Astrocyte (in vitro differentiated cells and primary cell): Measurements from ENCODE around the gene NPAS3. TPM values are rescaled to one million over a fixed set of nuclear protein-coding genes. Genes with fewer than 3 reads are reported as not detected.

Experiments
- DNase-seq: peaks from one replicate; pipeline ENCODE4 v3.0.0-alpha.2; 2010; ENCODE audit warnings: low read depth
- FAIRE-seq: peaks from 2 replicates; lab custom pipeline; 2011; peaks lifted over from hg19 to GRCh38; lab: Jason Lieb, UNC
- H2AFZ ChIP-seq: 2 replicates; pipeline ENCODE4 v1.6.0; 2012; ENCODE audit warnings: low read depth, low read length, inconsistent platforms
- H3K27ac ChIP-seq: 2 replicates; pipeline ENCODE4 v1.5.1; 2011; ENCODE audit warnings: low read depth, low read length, inconsistent platforms
- H3K27me3 ChIP-seq: 2 replicates; pipeline ENCODE4 v1.6.0; 2011; ENCODE audit warnings: low read length, inconsistent platforms; ENCODE audit not compliant: insufficient read depth
- H3K36me3 ChIP-seq: 2 replicates; pipeline ENCODE4 v1.5.1; 2011; ENCODE audit warnings: low read length, inconsistent platforms; ENCODE audit not compliant: insufficient read depth
- H3K4me1 ChIP-seq: 2 replicates; pipeline ENCODE4 v1.5.1; 2011; ENCODE audit warnings: low read length, inconsistent platforms; ENCODE audit not compliant: insufficient read depth
- H3K4me2 ChIP-seq: 2 replicates; pipeline ENCODE4 v1.6.0; 2012; ENCODE audit warnings: low read length, inconsistent platforms
- H3K4me3 ChIP-seq: 2 replicates; pipeline ENCODE4 v1.5.1; 2011; ENCODE audit warnings: low read depth, mild to moderate bottlenecking, low read length, inconsistent platforms; ENCODE audit not compliant: insufficient read depth
- H3K79me2 ChIP-seq: 2 replicates; pipeline ENCODE4 v1.6.0; 2012; ENCODE audit warnings: mild to moderate bottlenecking, low read length, inconsistent platforms; ENCODE audit not compliant: insufficient read depth
- H3K9ac ChIP-seq: 2 replicates; pipeline ENCODE4 v1.6.0; 2012; ENCODE audit warnings: mild to moderate bottlenecking, low read length, inconsistent platforms
- H3K9me3 ChIP-seq: 2 replicates; pipeline ENCODE4 v1.5.1; 2012; ENCODE audit warnings: low read depth, mild to moderate bottlenecking, low read length, inconsistent platforms; ENCODE audit not compliant: insufficient read depth
- H4K20me1 ChIP-seq: 2 replicates; pipeline ENCODE4 v1.6.0; 2012; ENCODE audit warnings: low read length, inconsistent platforms; ENCODE audit not compliant: insufficient read depth
- H3K27ac Mint-ChIP-seq: one replicate; pipeline ENCODE4 v1.8.0; 2021; ENCODE audit warnings: mild to moderate bottlenecking, mixed read lengths; ENCODE audit not compliant: unreplicated experiment
- H3K27me3 Mint-ChIP-seq: one replicate; pipeline ENCODE4 v1.8.0; 2021; ENCODE audit warnings: low read depth, mixed read lengths; ENCODE audit not compliant: unreplicated experiment
- H3K36me3 Mint-ChIP-seq: one replicate; pipeline ENCODE4 v1.8.0; 2021; ENCODE audit warnings: low read depth, mixed read lengths; ENCODE audit not compliant: unreplicated experiment
- H3K4me1 Mint-ChIP-seq: one replicate; pipeline ENCODE4 v1.8.0; 2021; ENCODE audit warnings: low read depth, mixed read lengths; ENCODE audit not compliant: unreplicated experiment
- H3K4me3 Mint-ChIP-seq: one replicate; pipeline ENCODE4 v1.8.0; 2021; ENCODE audit warnings: mild to moderate bottlenecking, moderate library complexity, mixed read lengths; ENCODE audit not compliant: unreplicated experiment
- H3K9me3 Mint-ChIP-seq: one replicate; pipeline ENCODE4 v1.8.0; 2021; ENCODE audit warnings: mild to moderate bottlenecking, mixed read lengths; ENCODE audit not compliant: unreplicated experiment
- EZH2 ChIP-seq: IDR thresholded peaks from 2 replicates; pipeline ENCODE4 v1.6.1; 2012; ENCODE audit warnings: mild to moderate bottlenecking, low read length, inconsistent platforms; ENCODE audit not compliant: insufficient read depth
- total RNA-seq: library from RNA; stranded (reverse); gene quantifications from 2 replicates; pipeline ENCODE4 v1.2.1, GENCODE V29; 2021
- TF ChIP-seq, protein P1 (sequence below): IDR thresholded peaks from 2 replicates; pipeline ENCODE4 v1.5.1; 2011; ENCODE audit warnings: low read depth, mild to moderate bottlenecking, inconsistent platforms, low read length, moderate library complexity; ENCODE audit not compliant: insufficient read depth

Gene NPAS3
- total RNA-seq, 1 donor from 2014 or later: 2.6 TPM

DNA sequence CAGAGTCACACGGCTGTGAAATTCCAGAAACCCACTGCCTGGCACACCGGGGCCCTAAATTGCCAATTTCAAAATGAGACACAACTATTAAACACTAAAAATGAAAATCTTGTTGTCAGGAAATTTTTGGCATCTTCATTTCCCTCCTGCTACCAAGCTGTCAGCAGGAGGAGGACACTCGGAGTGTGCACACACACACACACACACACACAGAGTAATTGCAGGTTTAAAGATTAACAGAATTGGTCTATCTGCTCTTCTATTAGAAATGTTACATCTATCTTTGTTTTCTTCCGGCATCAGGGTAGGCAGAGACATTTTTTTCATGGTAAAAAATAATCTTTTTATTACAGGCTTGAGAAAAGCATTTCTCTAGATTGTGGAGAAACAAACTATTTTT, 698.0 kb downstream of the NPAS3 start:
- Histone ChIP-seq H3K4me3 (no peak overlapping the region), H2AFZ (no peak overlapping the region), H3K9ac (no peak overlapping the region), H3K9me3 (no peaks in the 10 kb centered on the region), H3K27ac (no peak overlapping the region), H3K79me2 (no peaks in the 10 kb centered on the region), H4K20me1 (no peaks in the 10 kb centered on the region), H3K4me2 (no peak overlapping the region), H3K36me3 (no peaks in the 10 kb centered on the region), H3K27me3 (no peaks in the 10 kb centered on the region), H3K4me1 (no peaks in the 10 kb centered on the region)
- no peak overlapping the region for H3K4me3 Mint-ChIP-seq
- TF ChIP-seq, protein P1, sequence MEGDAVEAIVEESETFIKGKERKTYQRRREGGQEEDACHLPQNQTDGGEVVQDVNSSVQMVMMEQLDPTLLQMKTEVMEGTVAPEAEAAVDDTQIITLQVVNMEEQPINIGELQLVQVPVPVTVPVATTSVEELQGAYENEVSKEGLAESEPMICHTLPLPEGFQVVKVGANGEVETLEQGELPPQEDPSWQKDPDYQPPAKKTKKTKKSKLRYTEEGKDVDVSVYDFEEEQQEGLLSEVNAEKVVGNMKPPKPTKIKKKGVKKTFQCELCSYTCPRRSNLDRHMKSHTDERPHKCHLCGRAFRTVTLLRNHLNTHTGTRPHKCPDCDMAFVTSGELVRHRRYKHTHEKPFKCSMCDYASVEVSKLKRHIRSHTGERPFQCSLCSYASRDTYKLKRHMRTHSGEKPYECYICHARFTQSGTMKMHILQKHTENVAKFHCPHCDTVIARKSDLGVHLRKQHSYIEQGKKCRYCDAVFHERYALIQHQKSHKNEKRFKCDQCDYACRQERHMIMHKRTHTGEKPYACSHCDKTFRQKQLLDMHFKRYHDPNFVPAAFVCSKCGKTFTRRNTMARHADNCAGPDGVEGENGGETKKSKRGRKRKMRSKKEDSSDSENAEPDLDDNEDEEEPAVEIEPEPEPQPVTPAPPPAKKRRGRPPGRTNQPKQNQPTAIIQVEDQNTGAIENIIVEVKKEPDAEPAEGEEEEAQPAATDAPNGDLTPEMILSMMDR: no peak
- TF ChIP-seq EZH2: no peak
- no peaks in the 10 kb centered on the region for H3K36me3 Mint-ChIP-seq
- H3K9me3 Mint-ChIP-seq: no peaks in the 10 kb centered on the region
- no peak for FAIRE-seq
- no peak overlapping the region for H3K27ac Mint-ChIP-seq
- peaks cover 1% of the 10 kb centered on the region for H3K27me3 Mint-ChIP-seq
- H3K4me1 Mint-ChIP-seq: peaks cover 4% of the 10 kb centered on the region
- no peak for DNase-seq

DNA sequence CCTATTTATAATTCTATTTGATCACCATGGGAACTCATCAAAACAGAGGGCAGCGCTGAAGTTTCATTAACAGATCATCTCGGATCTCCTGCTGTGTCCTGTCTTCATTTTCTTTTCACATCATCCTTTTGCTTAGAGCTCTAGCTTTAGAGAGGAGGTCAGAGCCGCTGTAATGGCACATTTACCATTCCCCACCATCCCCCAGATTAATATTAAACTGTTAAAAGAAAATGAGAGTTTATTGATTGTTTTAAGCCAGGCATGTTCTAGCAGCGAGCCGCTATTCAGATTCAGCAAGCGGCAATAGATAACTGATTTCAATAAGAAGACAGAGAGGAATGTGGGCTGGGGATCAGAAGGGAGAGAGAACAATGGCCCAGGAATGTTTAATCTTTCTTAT, 703.4 kb downstream of the NPAS3 start:
- H3K27me3 Mint-ChIP-seq: peaks cover 3% of the 10 kb centered on the region
- no peak overlapping the region for H3K27ac ChIP-seq
- H3K27ac Mint-ChIP-seq: no peak overlapping the region

DNA sequence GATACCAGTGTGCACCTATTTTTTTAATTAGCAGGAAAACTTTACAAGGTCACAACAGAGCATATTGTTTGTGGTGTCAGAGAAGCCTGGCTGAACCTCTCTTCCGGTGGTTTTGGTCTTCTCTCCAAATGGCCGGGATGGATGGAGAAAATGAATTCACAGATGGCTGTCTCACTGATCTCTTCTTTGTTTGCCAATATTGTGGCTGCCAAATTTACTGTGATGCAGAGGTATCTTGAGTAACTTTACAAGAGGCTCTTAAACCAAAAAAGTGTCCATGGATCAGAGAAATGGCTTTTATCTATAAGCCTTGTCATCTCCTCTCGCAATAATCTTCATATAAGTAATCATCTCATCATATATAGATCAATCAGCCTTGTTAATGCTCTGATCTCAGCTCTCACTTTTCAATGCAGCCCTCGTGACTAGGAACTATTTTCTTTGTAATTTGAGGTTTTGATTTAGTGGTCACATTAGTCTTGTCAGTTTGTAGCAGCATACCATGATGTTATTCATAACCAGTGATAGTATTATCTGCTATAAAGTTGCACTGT, 704.1 kb downstream of the NPAS3 start:
- H3K4me3 ChIP-seq: no peak overlapping the region
- H3K27me3 Mint-ChIP-seq: peaks cover 3% of the 10 kb centered on the region
- no peaks in the 10 kb centered on the region for H3K79me2 ChIP-seq
- H3K4me3 Mint-ChIP-seq: no peak overlapping the region
- FAIRE-seq (no peak), DNase-seq (peak; percentile 78)
- H3K27ac Mint-ChIP-seq: no peak overlapping the region
- H3K9me3 ChIP-seq: no peaks in the 10 kb centered on the region
- H3K36me3 ChIP-seq: no peaks in the 10 kb centered on the region
- H3K4me1 ChIP-seq: peaks cover 40% of the 10 kb centered on the region
- H3K27me3 ChIP-seq: no peaks in the 10 kb centered on the region
- no peak overlapping the region for H3K27ac ChIP-seq
- no peaks in the 10 kb centered on the region for H3K9me3 Mint-ChIP-seq
- H3K9ac ChIP-seq: peak overlapping the region; percentile 0
- peak overlapping the region; percentile 26 for H3K4me2 ChIP-seq
- H3K4me1 Mint-ChIP-seq: peaks cover 22% of the 10 kb centered on the region
- no peak overlapping the region for H2AFZ ChIP-seq
- H3K36me3 Mint-ChIP-seq: no peaks in the 10 kb centered on the region
- TF ChIP-seq, protein P1: no peak
- no peak for TF ChIP-seq EZH2
- H4K20me1 ChIP-seq: no peaks in the 10 kb centered on the region

More for the DNA sequence above, 703.4 kb downstream of the NPAS3 start:
- Mint-ChIP-seq H3K36me3 (no peaks in the 10 kb centered on the region), H3K4me1 (peaks cover 16% of the 10 kb centered on the region), H3K9me3 (no peaks in the 10 kb centered on the region), H3K4me3 (no peak overlapping the region)
- Histone ChIP-seq H3K4me2 (peak overlapping the region; percentile 26), H3K9me3 (no peaks in the 10 kb centered on the region), H4K20me1 (no peaks in the 10 kb centered on the region), H2AFZ (no peak overlapping the region), H3K9ac (peak overlapping the region; percentile 0), H3K27me3 (no peaks in the 10 kb centered on the region), H3K79me2 (no peaks in the 10 kb centered on the region), H3K36me3 (no peaks in the 10 kb centered on the region), H3K4me3 (no peak overlapping the region), H3K4me1 (peaks cover 36% of the 10 kb centered on the region)
- FAIRE-seq (no peak), DNase-seq (no peak)
- TF ChIP-seq, protein P1: no peak
- no peak for TF ChIP-seq EZH2
